D721Med (cell line): ENCODE data around the gene UBLCP1.
"Not testable (repeated sequence)": the region's sequence is repeated elsewhere in the genome, so short reads cannot be mapped to it uniquely, and the experiment has no call there.

ENCODE experiments used
- DNase-seq: peaks from one replicate; pipeline ENCODE4 v3.0.0; 2011; ENCODE audit warnings: low spot score; ENCODE audit not compliant: insufficient read length
- FAIRE-seq: peaks from 2 replicates; lab custom pipeline; 2011; peaks lifted over from hg19 to GRCh38; lab: Jason Lieb, UNC
- CTCF ChIP-seq: IDR thresholded peaks from 2 replicates; pipeline ENCODE4 v1.5.1; 2012; ENCODE audit warnings: mild to moderate bottlenecking, control low read depth; ENCODE audit not compliant: insufficient read depth; ENCODE audit errors: missing control alignments

Gene UBLCP1

GRCh38 chr5:159252195-159252594 is 10.9 kb upstream of the UBLCP1 start:
- FAIRE-seq (no peak), DNase-seq (no peak)
- no peak for TF ChIP-seq CTCF

- no peak for TF ChIP-seq CTCF
- DNase-seq (no peak), FAIRE-seq (no peak)
Observed at GRCh38 chr5:159257007-159257406, 6.1 kb upstream of the UBLCP1 start.

- no peak for FAIRE-seq
- DNase-seq = no peak
- no peak for TF ChIP-seq CTCF
Observed at GRCh38 chr5:159257629-159258283, 5.3 kb upstream of the UBLCP1 start.

GRCh38 chr5:159258361-159258760 is 4.7 kb upstream of the UBLCP1 start:
- no peak for FAIRE-seq
- TF ChIP-seq CTCF = no peak
- DNase-seq = no peak

GRCh38 chr5:159260212-159260611 is 2.9 kb upstream of the UBLCP1 start:
- DNase-seq, FAIRE-seq: not testable (repeated sequence)

- DNase-seq (no peak), FAIRE-seq (no peak)
- TF ChIP-seq CTCF = no peak
Observed at GRCh38 chr5:159262472-159262858, 625 bp upstream of the UBLCP1 start.

- TF ChIP-seq CTCF = no peak
- no peak for FAIRE-seq
- no peak for DNase-seq
Observed at GRCh38 chr5:159263569-159263905, 447 bp downstream of the UBLCP1 start.

GRCh38 chr5:159266764-159267163 is 3.7 kb downstream of the UBLCP1 start:
- FAIRE-seq, DNase-seq: not testable (repeated sequence)
